ENCODE measurements around the gene SMIM33. TPM values are rescaled to one million over a fixed set of nuclear protein-coding genes. Genes with fewer than 3 reads are reported as not detected.

SMIM33 gene
- polyA plus RNA-seq, 4 donors, result 0.03 TPM; not detected in 3

DNA sequence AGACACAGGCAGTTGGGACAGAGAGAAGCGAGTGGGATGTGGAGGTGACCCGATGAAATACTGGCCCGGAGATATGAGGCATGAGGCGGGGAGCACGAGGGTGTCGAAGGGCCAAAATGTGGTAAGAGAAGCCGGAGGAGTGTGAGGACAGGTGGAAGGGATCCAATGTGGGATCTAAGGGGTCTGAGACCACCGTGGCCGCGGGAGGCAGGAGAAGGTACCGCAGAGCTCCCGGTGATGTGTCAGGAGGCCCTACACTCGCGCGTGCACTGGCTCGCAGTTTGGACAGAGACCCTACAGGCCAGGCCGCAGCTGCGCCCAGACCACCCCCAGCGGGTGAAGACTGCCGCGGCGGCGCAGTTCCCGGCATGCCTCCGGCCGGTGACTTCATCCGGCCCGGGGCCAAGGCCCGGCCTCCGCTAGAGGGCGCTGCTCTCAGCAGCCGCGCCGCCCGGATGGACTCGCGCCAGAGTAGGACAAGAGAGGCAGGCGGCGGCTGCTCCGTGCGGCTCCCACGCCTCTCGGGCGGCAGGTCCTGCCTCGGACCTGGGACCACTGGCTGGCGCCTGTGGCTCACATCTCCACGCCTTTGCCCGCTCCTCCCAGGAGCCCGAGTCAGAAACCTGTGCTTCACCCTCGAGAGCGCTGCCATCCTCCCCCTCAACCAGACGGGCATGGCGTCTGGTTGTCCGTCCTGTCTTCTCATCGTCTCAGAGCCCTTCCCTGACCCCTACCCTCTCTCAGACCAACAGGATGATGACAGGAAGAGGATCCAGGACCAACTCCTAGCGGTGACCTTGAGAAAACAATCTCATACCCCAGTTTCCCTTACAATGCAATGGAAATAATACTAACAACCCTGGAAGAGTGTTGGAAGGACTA lies 47.1 kb downstream of the SMIM33 start:
- DNase-seq (ENCODE audit: low read depth in 4 of 4, low spot score in 2 of 4), result peak; percentile 75 to 90 (median 87)

Other genes with a start within 250 kb of the SMIM33 start
- 100 to 1,000 TPM; 585 to 769 (median 664) TPM for gene MATR3, start 177.3 kb upstream of the SMIM33 start, polyA plus RNA-seq (ENCODE audit: insufficient read length in 4 of 4)
- 100 to 1,000 TPM; 152 to 194 (median 167) TPM for gene PAIP2, start 129.2 kb upstream of the SMIM33 start, polyA plus RNA-seq (ENCODE audit: insufficient read length in 4 of 4)
- 10 to 100 TPM; 10.1 to 20.7 (median 14.5) TPM for gene SLC23A1, start 87.7 kb upstream of the SMIM33 start, polyA plus RNA-seq (ENCODE audit: insufficient read length in 4 of 4)
- gene MZB1, start 81.1 kb upstream of the SMIM33 start, polyA plus RNA-seq (ENCODE audit: insufficient read length in 4 of 4), result 1 to 10 TPM in 1 of 4 donors, under 1 TPM in 3; 0.19 to 1.3 (median 0.60) TPM
- 1 to 10 TPM; 1.7 to 3.5 (median 3.0) TPM for gene PROB1, start 75.9 kb upstream of the SMIM33 start, polyA plus RNA-seq (ENCODE audit: insufficient read length in 4 of 4)
- 10 to 100 TPM; 13.1 to 17.1 (median 14.0) TPM for gene SPATA24, start 66.9 kb upstream of the SMIM33 start, polyA plus RNA-seq (ENCODE audit: insufficient read length in 4 of 4)
- 10 to 100 TPM; 21.5 to 29.7 (median 28.3) TPM for gene DNAJC18, start 31.5 kb upstream of the SMIM33 start, polyA plus RNA-seq (ENCODE audit: insufficient read length in 4 of 4)
- gene ECSCR, start 8.3 kb upstream of the SMIM33 start, polyA plus RNA-seq (ENCODE audit: insufficient read length in 4 of 4), result 10 to 100 TPM; 20.3 to 30.4 (median 23.9) TPM
- 10 to 100 TPM; 29.7 to 37.1 (median 34.6) TPM for gene STING1, start 11.8 kb downstream of the SMIM33 start, polyA plus RNA-seq (ENCODE audit: insufficient read length in 4 of 4)
- 100 to 1,000 TPM; 140 to 182 (median 155) TPM for gene UBE2D2, start 90.3 kb downstream of the SMIM33 start, polyA plus RNA-seq (ENCODE audit: insufficient read length in 4 of 4)
- gene CXXC5, start 177.3 kb downstream of the SMIM33 start, polyA plus RNA-seq (ENCODE audit: insufficient read length in 4 of 4), result 100 to 1,000 TPM; 212 to 238 (median 220) TPM